GM12892 (cell line): ENCODE data around the gene GDI2.
"Not testable (repeated sequence)": the region's sequence is repeated elsewhere in the genome, so short reads cannot be mapped to it uniquely, and the experiment has no call there.

Source experiments
- DNase-seq: peaks from one replicate; pipeline ENCODE4 v3.0.0; 2011; ENCODE audit not compliant: insufficient read length
- FAIRE-seq: peaks from 2 replicates; lab custom pipeline; 2011; peaks lifted over from hg19 to GRCh38; lab: Jason Lieb, UNC
- POLR2A ChIP-seq: IDR thresholded peaks from 2 replicates; pipeline ENCODE4 v1.6.1; 2011; ENCODE audit warnings: low read depth, low read length, control low read depth
- POLR2AphosphoS5 ChIP-seq: IDR thresholded peaks from 2 replicates; pipeline ENCODE4 v1.6.1; 2011; ENCODE audit warnings: low read depth, low read length, control low read depth
- TAF1 ChIP-seq: IDR thresholded peaks from 2 replicates; pipeline ENCODE4 v1.6.1; 2011; ENCODE audit warnings: low read depth, mild to moderate bottlenecking, control low read depth, low read length, borderline replicate concordance

GDI2 gene

GRCh38 chr10:5840314-5841307 lies 27.4 kb upstream of the GDI2 start:
- FAIRE-seq (peak; percentile 96), DNase-seq (peak; percentile 77)
- no peak for TF ChIP-seq TAF1
- TF ChIP-seq POLR2AphosphoS5 = peak; percentile 77
- TF ChIP-seq POLR2A = peak; percentile 91

- not testable (repeated sequence) for FAIRE-seq, DNase-seq
These were observed 22.9 kb upstream of the GDI2 start for GRCh38 chr10:5836181-5836580.

GRCh38 chr10:5835446-5836095 lies 22.3 kb upstream of the GDI2 start:
- FAIRE-seq (no peak), DNase-seq (no peak)

GRCh38 chr10:5833814-5834213 lies 20.6 kb upstream of the GDI2 start:
- DNase-seq (no peak), FAIRE-seq (no peak)
- TF ChIP-seq POLR2AphosphoS5 = no peak
- TF ChIP-seq TAF1 = no peak
- TF ChIP-seq POLR2A = no peak

More at GRCh38 chr10:5835446-5836095, 22.3 kb upstream of the GDI2 start:
- no peak for TF ChIP-seq TAF1
- TF ChIP-seq POLR2A = no peak
- no peak for TF ChIP-seq POLR2AphosphoS5

GRCh38 chr10:5832946-5833345 lies 19.7 kb upstream of the GDI2 start:
- FAIRE-seq = no peak
- no peak for TF ChIP-seq POLR2AphosphoS5
- TF ChIP-seq TAF1 = no peak
- no peak for TF ChIP-seq POLR2A
- DNase-seq = no peak

GRCh38 chr10:5831446-5831782 lies 18.2 kb upstream of the GDI2 start:
- TF ChIP-seq TAF1 (no peak), POLR2AphosphoS5 (no peak), POLR2A (no peak)
- no peak for DNase-seq
- no peak for FAIRE-seq

GRCh38 chr10:5830629-5831445 lies 17.6 kb upstream of the GDI2 start:
- peak; percentile 76 for FAIRE-seq
- no peak for TF ChIP-seq POLR2AphosphoS5
- TF ChIP-seq POLR2A = no peak
- no peak for TF ChIP-seq TAF1
- DNase-seq = no peak

GRCh38 chr10:5829267-5829666 lies 16.0 kb upstream of the GDI2 start:
- no peak for FAIRE-seq

GRCh38 chr10:5828725-5829124 lies 15.5 kb upstream of the GDI2 start:
- DNase-seq (no peak), FAIRE-seq (no peak)
- TF ChIP-seq TAF1 (no peak), POLR2A (no peak), POLR2AphosphoS5 (no peak)

More at GRCh38 chr10:5829267-5829666, 16.0 kb upstream of the GDI2 start:
- no peak for DNase-seq
- TF ChIP-seq TAF1 = no peak
- TF ChIP-seq POLR2A = no peak
- no peak for TF ChIP-seq POLR2AphosphoS5

GRCh38 chr10:5827841-5828240 lies 14.6 kb upstream of the GDI2 start:
- TF ChIP-seq POLR2AphosphoS5 (no peak), TAF1 (no peak), POLR2A (no peak)

GRCh38 chr10:5826511-5826910 lies 13.3 kb upstream of the GDI2 start:
- DNase-seq = not testable (repeated sequence)

More at GRCh38 chr10:5827841-5828240, 14.6 kb upstream of the GDI2 start:
- no peak for FAIRE-seq
- no peak for DNase-seq

More at GRCh38 chr10:5826511-5826910, 13.3 kb upstream of the GDI2 start:
- not testable (repeated sequence) for FAIRE-seq
